Skin of body (tissue), 2 donors: ENCODE data around the gene LASP1. TPM values are rescaled to one million over a fixed set of nuclear protein-coding genes. Genes with fewer than 3 reads are reported as not detected.

Source experiments
- DNase-seq: peaks from one replicate; lab custom pipeline; 2025; lab: John Stamatoyannopoulos, UW
- total RNA-seq: library from RNA; depleted of rRNA; stranded (reverse); fragments of >200 nt; gene quantifications from one replicate; pipeline ENCODE4 v1.2.3, GENCODE V29; 2014

Gene LASP1
- total RNA-seq, 1 donor from 2014 or later, result 44.4 TPM

GRCh38 chr17:38885728-38886642 lies 16.1 kb downstream of the LASP1 start:
- DNase-seq, result no peak

- DNase-seq, result no peak
These were observed 16.8 kb downstream of the LASP1 start for GRCh38 chr17:38886643-38887010.

GRCh38 chr17:38888842-38889241 lies 19.0 kb downstream of the LASP1 start:
- no peak for DNase-seq

- no peak for DNase-seq
These were observed 20.0 kb downstream of the LASP1 start for GRCh38 chr17:38889745-38890409.

- no peak for DNase-seq
These were observed 20.5 kb downstream of the LASP1 start for GRCh38 chr17:38890410-38890746.

- no peak for DNase-seq
These were observed 21.6 kb downstream of the LASP1 start for GRCh38 chr17:38891441-38891840.

- DNase-seq, result no peak
These were observed 22.2 kb downstream of the LASP1 start for GRCh38 chr17:38892083-38892482.

GRCh38 chr17:38892620-38893019 lies 22.8 kb downstream of the LASP1 start:
- DNase-seq, result no peak

- no peak for DNase-seq
These were observed 23.3 kb downstream of the LASP1 start for GRCh38 chr17:38893113-38893512.

GRCh38 chr17:38893607-38894006 lies 23.7 kb downstream of the LASP1 start:
- DNase-seq, result no peak

GRCh38 chr17:38894276-38894675 lies 24.4 kb downstream of the LASP1 start:
- no peak for DNase-seq

GRCh38 chr17:38896346-38896954 lies 26.6 kb downstream of the LASP1 start:
- DNase-seq, result no peak

- DNase-seq, result no peak
These were observed 27.3 kb downstream of the LASP1 start for GRCh38 chr17:38897176-38897575.

- DNase-seq, result no peak
These were observed 27.9 kb downstream of the LASP1 start for GRCh38 chr17:38897671-38898290.

- no peak for DNase-seq
These were observed 28.4 kb downstream of the LASP1 start for GRCh38 chr17:38898291-38898679.

GRCh38 chr17:38898812-38899348 lies 29.0 kb downstream of the LASP1 start:
- DNase-seq, result peak; percentile 16

GRCh38 chr17:38899421-38899820 lies 29.6 kb downstream of the LASP1 start:
- no peak for DNase-seq

- DNase-seq, result no peak
These were observed 31.3 kb downstream of the LASP1 start for GRCh38 chr17:38900978-38901656.

GRCh38 chr17:38903404-38903803 lies 33.5 kb downstream of the LASP1 start:
- no peak for DNase-seq

- DNase-seq, result no peak
These were observed 35.0 kb downstream of the LASP1 start for GRCh38 chr17:38904892-38905291.

- no peak for DNase-seq
These were observed 35.5 kb downstream of the LASP1 start for GRCh38 chr17:38905375-38905774.
